Choroid plexus epithelial cell (primary cell): Measurements from ENCODE around the gene LYRM4.

Experiments used
- DNase-seq: peaks from one replicate; pipeline ENCODE4 v3.0.0-alpha.2; 2010; ENCODE audit warnings: low read depth
- H3K4me3 ChIP-seq: 2 replicates; pipeline ENCODE4 v1.5.1; 2011; ENCODE audit warnings: low read depth, mild to moderate bottlenecking, control low read depth, low read length, moderate library complexity
- CTCF ChIP-seq: conservative IDR thresholded peaks from 2 replicates; pipeline ENCODE4 v1.5.1; 2011; ENCODE audit warnings: low read depth, mild to moderate bottlenecking, control low read depth, inconsistent platforms, low read length, moderate library complexity

LYRM4 gene

GRCh38 chr6:5290500-5290899 lies 29.8 kb upstream of the LYRM4 start:
- DNase-seq, result no peak
- no peak for TF ChIP-seq CTCF
- H3K4me3 ChIP-seq, result no peak overlapping the region

- no peak overlapping the region for H3K4me3 ChIP-seq
- no peak for DNase-seq
- TF ChIP-seq CTCF, result no peak
Measured at GRCh38 chr6:5290097-5290496, 29.3 kb upstream of the LYRM4 start.

- no peak overlapping the region for H3K4me3 ChIP-seq
- DNase-seq, result no peak
- TF ChIP-seq CTCF, result no peak
Measured at GRCh38 chr6:5287966-5288297, 27.2 kb upstream of the LYRM4 start.

GRCh38 chr6:5287205-5287965 lies 26.6 kb upstream of the LYRM4 start:
- no peak overlapping the region for H3K4me3 ChIP-seq
- peak; percentile 88 for DNase-seq
- TF ChIP-seq CTCF, result peak; percentile 26

GRCh38 chr6:5286780-5287179 lies 26.0 kb upstream of the LYRM4 start:
- no peak for DNase-seq
- no peak overlapping the region for H3K4me3 ChIP-seq
- no peak for TF ChIP-seq CTCF

GRCh38 chr6:5285526-5285925 lies 24.8 kb upstream of the LYRM4 start:
- DNase-seq, result no peak
- no peak for TF ChIP-seq CTCF
- H3K4me3 ChIP-seq, result no peak overlapping the region

GRCh38 chr6:5285081-5285480 lies 24.3 kb upstream of the LYRM4 start:
- H3K4me3 ChIP-seq, result no peak overlapping the region
- no peak for DNase-seq
- TF ChIP-seq CTCF, result no peak
